ENCODE measurements around the gene KREMEN1. TPM values are rescaled to one million over a fixed set of nuclear protein-coding genes. Genes with fewer than 3 reads are reported as not detected.
A peak's percentile ranks its signal among the peaks of the same experiment; 100 is the strongest.

Gene KREMEN1
- total and polyA plus RNA-seq, 10 of the 15 experiments (the other 5 are each of a cell fraction or from before 2014, with no cell fraction given), result 0.10 to 2.5 (median 0.20) TPM; not detected in 1

- Histone ChIP-seq H3K9ac (ENCODE audit: control insufficient read depth, insufficient read depth, low read length) (no peak overlapping the region), H3K4me2 (ENCODE audit: control insufficient read depth, insufficient read depth) (no peak overlapping the region), H2AFZ (ENCODE audit: control insufficient read depth, low read depth, low read length) (no peak overlapping the region), H3K27ac (ENCODE audit: control insufficient read depth, insufficient read depth) (no peak overlapping the region), H3K27me3 (replicated peaks in 1 of 2; ENCODE audit: control insufficient read depth in 2 of 2, insufficient read depth in 2 of 2, low read length in 1 of 2) (no peaks in the 10 kb centered on the region; a peak in 1 of 4 replicates), H4K20me1 (ENCODE audit: control insufficient read depth, insufficient read depth) (no peaks in the 10 kb centered on the region), H3K4me3 (no peak overlapping the region), H3K4me1 (ENCODE audit: control insufficient read depth, insufficient read depth, low read length) (no peaks in the 10 kb centered on the region), H3K36me3 (ENCODE audit: control insufficient read depth in 2 of 2, insufficient read depth in 2 of 2, low read length in 1 of 2) (no peaks in the 10 kb centered on the region), H3K79me2 (ENCODE audit: control insufficient read depth, insufficient read depth, low read length) (no peaks in the 10 kb centered on the region), H3K9me3 (replicated peaks; ENCODE audit: control insufficient read depth, insufficient read depth, low read length) (no peaks in the 10 kb centered on the region)
- ChIA-PET POLR2A (interaction anchor here (0.6 to 1.0 kb wide), 2 partner anchors 17 to 33 kb away, joined by 3 read pairs; no protein-coding TSS in a partner anchor), CTCF (interaction anchor here (1.0 to 4.9 kb wide), 5 partner anchors 12 to 133 kb away, joined by 3 to 14 read pairs (median 4); no protein-coding TSS in a partner anchor), RAD21 (ENCODE audit: unreplicated experiment) (interaction anchor here (0.8 to 1.2 kb wide), 2 partner anchors 42 to 134 kb away, joined by 6 to 7 read pairs; no protein-coding TSS in a partner anchor), SMC1A (ENCODE audit: uncharacterized antibody, unreplicated experiment) (interaction anchor here (0.7 to 1.8 kb wide), 3 partner anchors 24 to 42 kb away, joined by 3 to 11 read pairs (median 3); no protein-coding TSS in a partner anchor)
- intact Hi-C loops (cut with micrococcal nuclease; ENCODE audit: unreplicated experiment) (no loop called here), in situ Hi-C loops (cut with MboI) (no loop called here)
- DNase-seq (ENCODE audit: low read depth, low spot score), result no peak
- 34% methylated on average over 3 of the region's 3 CpGs for WGBS (ENCODE audit: insufficient coverage, insufficient replicate concordance, low lambda C conversion rate, missing lambda C conversion rate)
- ATAC-seq, result no peak; the same call in 2 of the 3 replicates
- no TSS peak for BruUV-seq (replicated peaks)
- FAIRE-seq, result no peak
- TF ChIP-seq EP300 (IDR thresholded peaks at IDR 0.05; ENCODE audit: borderline replicate concordance in 1 of 2, control insufficient read depth in 1 of 2, low read depth in 2 of 2, low read length in 2 of 2), result no peak
- no peak for TF ChIP-seq RCOR1 (conservative IDR thresholded peaks at IDR 0.05; ENCODE audit: low read depth, low read length)
- no peak for TF ChIP-seq E2F4 (IDR thresholded peaks at IDR 0.05; ENCODE audit: low read depth, low read length)
- TF ChIP-seq ZNF24 (IDR thresholded peaks at IDR 0.05), result no peak
- TF ChIP-seq RBBP5 (conservative IDR thresholded peaks at IDR 0.05), result no peak
- no peak for TF ChIP-seq SMAD1 (IDR thresholded peaks at IDR 0.05; ENCODE audit: low read depth, partially characterized antibody)
- no peak for TF ChIP-seq MTA3 (IDR thresholded peaks at IDR 0.05; ENCODE audit: borderline replicate concordance, low read length)
- peak; percentile 14; the same call in 1 of the 2 replicates for TF ChIP-seq SMC3 (IDR thresholded peaks at IDR 0.05; ENCODE audit: borderline replicate concordance, low read length)
- TF ChIP-seq LARP7 (IDR thresholded peaks at IDR 0.05), result no peak
- no peak for TF ChIP-seq HSF1 (IDR thresholded peaks at IDR 0.05; ENCODE audit: low read depth, low read length)
- no peak for TF ChIP-seq PML (IDR thresholded peaks at IDR 0.05; ENCODE audit: low read length)
- no peak for TF ChIP-seq ZNF384 (IDR thresholded peaks at IDR 0.05; ENCODE audit: borderline replicate concordance, low read depth, low read length)
- TF ChIP-seq, protein P1, sequence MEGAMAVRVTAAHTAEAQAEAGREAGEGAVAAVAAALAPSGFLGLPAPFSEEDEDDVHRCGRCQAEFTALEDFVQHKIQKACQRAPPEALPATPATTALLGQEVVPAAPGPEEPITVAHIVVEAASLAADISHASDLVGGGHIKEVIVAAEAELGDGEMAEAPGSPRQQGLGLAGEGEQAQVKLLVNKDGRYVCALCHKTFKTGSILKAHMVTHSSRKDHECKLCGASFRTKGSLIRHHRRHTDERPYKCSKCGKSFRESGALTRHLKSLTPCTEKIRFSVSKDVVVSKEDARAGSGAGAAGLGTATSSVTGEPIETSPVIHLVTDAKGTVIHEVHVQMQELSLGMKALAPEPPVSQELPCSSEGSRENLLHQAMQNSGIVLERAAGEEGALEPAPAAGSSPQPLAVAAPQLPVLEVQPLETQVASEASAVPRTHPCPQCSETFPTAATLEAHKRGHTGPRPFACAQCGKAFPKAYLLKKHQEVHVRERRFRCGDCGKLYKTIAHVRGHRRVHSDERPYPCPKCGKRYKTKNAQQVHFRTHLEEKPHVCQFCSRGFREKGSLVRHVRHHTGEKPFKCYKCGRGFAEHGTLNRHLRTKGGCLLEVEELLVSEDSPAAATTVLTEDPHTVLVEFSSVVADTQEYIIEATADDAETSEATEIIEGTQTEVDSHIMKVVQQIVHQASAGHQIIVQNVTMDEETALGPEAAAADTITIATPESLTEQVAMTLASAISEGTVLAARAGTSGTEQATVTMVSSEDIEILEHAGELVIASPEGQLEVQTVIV (IDR thresholded peaks at IDR 0.05; ENCODE audit: borderline replicate concordance, partially characterized antibody), result no peak
- no peak for TF ChIP-seq NR2C2 (IDR thresholded peaks at IDR 0.05; ENCODE audit: borderline replicate concordance, control insufficient read depth, insufficient read length, low read depth)
- no peak for TF ChIP-seq YBX1 (IDR thresholded peaks at IDR 0.05)
- TF ChIP-seq CTCF (IDR thresholded peaks at IDR 0.05 in 2 of 3, conservative IDR thresholded peaks at IDR 0.05 in 1 of 3; ENCODE audit: control insufficient read depth in 2 of 3, extremely low read depth in 1 of 3, insufficient read depth in 1 of 3, low read depth in 3 of 3, low read length in 3 of 3), result peak in 2 of 3 experiments; percentile 6 to 7; a peak in 1 of 6 replicates
- no peak for TF ChIP-seq BCL11A (IDR thresholded peaks at IDR 0.05; ENCODE audit: low read depth, low read length)
- no peak for TF ChIP-seq ZNF622 (IDR thresholded peaks at IDR 0.05)
- no peak for TF ChIP-seq NBN (IDR thresholded peaks at IDR 0.05)
Observed at GRCh38 chr22:29112121-29112520, 39.3 kb downstream of the KREMEN1 start.
